ENCODE measurements around the gene BIRC5. TPM values are rescaled to one million over a fixed set of nuclear protein-coding genes. Genes with fewer than 3 reads are reported as not detected.

BIRC5 gene
- total RNA-seq (10 to 100 TPM in 1 of 5 donors, 1 to 10 TPM in 3, not detected in 1; 3.9 to 10.5 (median 5.4) TPM), polyA plus RNA-seq (10 to 100 TPM in 2 of 3 donors, 1 to 10 TPM in 1; 3.4 to 10.3 (median 10.1) TPM)
- long read RNA-seq, donor 1, transcript BIRC5-202 (4 exons, 2,630 nt): major isoform, 5 of 5 reads
- long read RNA-seq, donor 1, partial matches to known transcripts: 0 of 5 reads
- long read RNA-seq, donor 1, other reads (novel, unspliced or antisense): 0 of 5 reads
- long read RNA-seq, donor 2, partial matches to known transcripts: 0 of 4 reads
- long read RNA-seq, donor 2, other reads (novel, unspliced or antisense): 0 of 4 reads
- long read RNA-seq, donor 3, transcript BIRC5-202 (4 exons, 2,630 nt): major isoform, 6 of 6 reads
- long read RNA-seq, donor 3, partial matches to known transcripts: 0 of 6 reads
- long read RNA-seq, donor 3, other reads (novel, unspliced or antisense): 0 of 6 reads
- long read RNA-seq, donor 4, partial matches to known transcripts: 0 of 4 reads
- long read RNA-seq, donor 4, other reads (novel, unspliced or antisense): 0 of 4 reads
- long read RNA-seq, donor 5, partial matches to known transcripts: 0 of 4 reads
- long read RNA-seq, donor 5, other reads (novel, unspliced or antisense): 0 of 4 reads
- long read RNA-seq, donor 6, transcript BIRC5-202 (4 exons, 2,630 nt): major isoform, 10 of 12 reads
- long read RNA-seq, donor 6, partial matches to known transcripts: 0 of 12 reads
- long read RNA-seq, donor 6, other reads (novel, unspliced or antisense): 0 of 12 reads
- long read RNA-seq, donor 7, transcript BIRC5-202 (4 exons, 2,630 nt): major isoform, 9 of 14 reads
- long read RNA-seq, donor 7, partial matches to known transcripts: 0 of 14 reads
- long read RNA-seq, donor 7, other reads (novel, unspliced or antisense): 0 of 14 reads
- long read RNA-seq, donor 8, transcript BIRC5-202 (4 exons, 2,630 nt): major isoform, 8 of 8 reads
- long read RNA-seq, donor 8, partial matches to known transcripts: 0 of 8 reads
- long read RNA-seq, donor 8, other reads (novel, unspliced or antisense): 0 of 8 reads
- long read RNA-seq, donor 9, partial matches to known transcripts: 5 of 11 reads
- long read RNA-seq, donor 9, other reads (novel, unspliced or antisense): 0 of 11 reads
- long read RNA-seq, donor 10, partial matches to known transcripts: 0 of 4 reads
- long read RNA-seq, donor 10, other reads (novel, unspliced or antisense): 0 of 4 reads

DNA sequence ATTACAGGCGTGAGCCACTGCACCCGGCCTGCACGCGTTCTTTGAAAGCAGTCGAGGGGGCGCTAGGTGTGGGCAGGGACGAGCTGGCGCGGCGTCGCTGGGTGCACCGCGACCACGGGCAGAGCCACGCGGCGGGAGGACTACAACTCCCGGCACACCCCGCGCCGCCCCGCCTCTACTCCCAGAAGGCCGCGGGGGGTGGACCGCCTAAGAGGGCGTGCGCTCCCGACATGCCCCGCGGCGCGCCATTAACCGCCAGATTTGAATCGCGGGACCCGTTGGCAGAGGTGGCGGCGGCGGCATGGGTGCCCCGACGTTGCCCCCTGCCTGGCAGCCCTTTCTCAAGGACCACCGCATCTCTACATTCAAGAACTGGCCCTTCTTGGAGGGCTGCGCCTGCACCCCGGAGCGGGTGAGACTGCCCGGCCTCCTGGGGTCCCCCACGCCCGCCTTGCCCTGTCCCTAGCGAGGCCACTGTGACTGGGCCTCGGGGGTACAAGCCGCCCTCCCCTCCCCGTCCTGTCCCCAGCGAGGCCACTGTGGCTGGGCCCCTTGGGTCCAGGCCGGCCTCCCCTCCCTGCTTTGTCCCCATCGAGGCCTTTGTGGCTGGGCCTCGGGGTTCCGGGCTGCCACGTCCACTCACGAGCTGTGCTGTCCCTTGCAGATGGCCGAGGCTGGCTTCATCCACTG lies at the start of gene BIRC5:
Gene BIRC5 (plus strand): TSS at position 238 of the 690 bp plus-strand sequence. CDS start 64 bp downstream, at position 302.
- Histone ChIP-seq H3K4me1 (peaks cover 6 to 21% (median 13%) of the 10 kb centered on the region in 4 donors), H3K27me3 (no peaks in the 10 kb centered on the region), H3K4me3 (peak within 1 kb of the TSS; percentile 40 to 71 (median 50)), H3K9me3 (no peaks in the 10 kb centered on the region), H3K36me3 (no peaks in the 10 kb centered on the region), H3K27ac (peak within 1 kb of the TSS in 3 of 5 donors; percentile 9 to 60 (median 30))
- WGBS, 5 donors: 0 to 2% (median 1%) methylated on average over 8 to 60 of the region's 60 CpGs
- TF ChIP-seq, protein P1, sequence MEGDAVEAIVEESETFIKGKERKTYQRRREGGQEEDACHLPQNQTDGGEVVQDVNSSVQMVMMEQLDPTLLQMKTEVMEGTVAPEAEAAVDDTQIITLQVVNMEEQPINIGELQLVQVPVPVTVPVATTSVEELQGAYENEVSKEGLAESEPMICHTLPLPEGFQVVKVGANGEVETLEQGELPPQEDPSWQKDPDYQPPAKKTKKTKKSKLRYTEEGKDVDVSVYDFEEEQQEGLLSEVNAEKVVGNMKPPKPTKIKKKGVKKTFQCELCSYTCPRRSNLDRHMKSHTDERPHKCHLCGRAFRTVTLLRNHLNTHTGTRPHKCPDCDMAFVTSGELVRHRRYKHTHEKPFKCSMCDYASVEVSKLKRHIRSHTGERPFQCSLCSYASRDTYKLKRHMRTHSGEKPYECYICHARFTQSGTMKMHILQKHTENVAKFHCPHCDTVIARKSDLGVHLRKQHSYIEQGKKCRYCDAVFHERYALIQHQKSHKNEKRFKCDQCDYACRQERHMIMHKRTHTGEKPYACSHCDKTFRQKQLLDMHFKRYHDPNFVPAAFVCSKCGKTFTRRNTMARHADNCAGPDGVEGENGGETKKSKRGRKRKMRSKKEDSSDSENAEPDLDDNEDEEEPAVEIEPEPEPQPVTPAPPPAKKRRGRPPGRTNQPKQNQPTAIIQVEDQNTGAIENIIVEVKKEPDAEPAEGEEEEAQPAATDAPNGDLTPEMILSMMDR (IDR thresholded peaks at IDR 0.05): no peak
- TF ChIP-seq POLR2A (IDR thresholded peaks at IDR 0.05) (no peak), EP300 (IDR thresholded peaks at IDR 0.05) (no peak), POLR2AphosphoS5 (IDR thresholded peaks at IDR 0.05) (peak in 2 of 3 donors; percentile 36 to 72)
- intact Hi-C loops (cut with DNase I; ENCODE audit: low total_unique reads): no loop called here
- DNase-seq: peak; percentile 91 to 96

DNA sequence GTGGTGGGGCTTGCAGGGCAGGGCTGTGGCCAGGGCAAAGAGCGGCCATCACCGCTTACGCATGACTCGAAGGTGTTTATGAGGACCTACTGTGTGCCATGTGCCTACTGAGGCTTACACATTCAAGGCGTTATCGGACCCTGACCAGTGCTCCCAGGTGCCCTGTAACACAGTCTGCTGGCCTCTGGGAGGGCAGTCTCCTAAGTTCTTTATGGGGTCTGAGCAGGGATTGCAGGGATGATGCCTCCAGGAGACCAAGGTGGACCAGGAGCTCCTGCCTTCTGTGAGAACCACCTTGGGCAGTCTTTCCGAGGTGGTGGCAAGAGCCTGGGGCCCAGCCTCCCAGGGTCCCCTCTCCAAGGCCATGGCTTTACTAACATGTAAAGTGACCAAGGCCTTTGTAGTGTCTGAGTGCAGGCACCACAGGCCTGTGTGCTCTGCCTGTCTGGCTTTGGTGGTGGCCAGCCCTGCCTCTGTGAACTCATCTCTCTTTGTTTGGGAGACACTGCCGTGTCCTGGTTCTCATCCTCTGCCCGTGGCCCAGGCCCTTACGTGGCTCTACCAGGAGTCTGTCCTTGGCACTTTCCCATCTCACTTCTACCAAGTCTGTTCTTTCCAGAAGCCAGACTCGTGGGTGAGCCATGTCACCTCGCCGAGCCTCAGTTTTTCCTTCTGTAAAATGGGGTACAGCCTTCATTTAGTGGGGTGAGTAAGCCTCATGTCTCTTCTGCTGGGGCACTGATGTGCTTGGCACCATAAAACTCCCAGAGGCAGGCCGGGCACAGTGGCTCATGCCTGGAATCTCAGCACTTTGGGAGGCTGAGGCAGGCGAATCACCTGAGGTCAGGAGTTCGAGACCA lies 49.1 kb upstream of the BIRC5 start:
- no peaks in the 10 kb centered on the region for H3K36me3 ChIP-seq
- no peak overlapping the region for H3K4me3 ChIP-seq
- H3K27me3 ChIP-seq: no peaks in the 10 kb centered on the region
- no peak for TF ChIP-seq POLR2A (IDR thresholded peaks at IDR 0.05)
- TF ChIP-seq, protein P1 (IDR thresholded peaks at IDR 0.05): no peak
- no peak for TF ChIP-seq EP300 (IDR thresholded peaks at IDR 0.05)
- no peak for TF ChIP-seq POLR2AphosphoS5 (IDR thresholded peaks at IDR 0.05)
- intact Hi-C loops (cut with DNase I; ENCODE audit: low total_unique reads): no loop called here
- DNase-seq: no peak
- no peaks in the 10 kb centered on the region for H3K9me3 ChIP-seq
- H3K4me1 ChIP-seq: peaks cover 12 to 26% (median 22%) of the 10 kb centered on the region in 4 donors
- WGBS, 5 donors: 85 to 95% (median 89%) methylated on average over 13 to 16 of the region's 16 CpGs
- no peak overlapping the region for H3K27ac ChIP-seq

DNA sequence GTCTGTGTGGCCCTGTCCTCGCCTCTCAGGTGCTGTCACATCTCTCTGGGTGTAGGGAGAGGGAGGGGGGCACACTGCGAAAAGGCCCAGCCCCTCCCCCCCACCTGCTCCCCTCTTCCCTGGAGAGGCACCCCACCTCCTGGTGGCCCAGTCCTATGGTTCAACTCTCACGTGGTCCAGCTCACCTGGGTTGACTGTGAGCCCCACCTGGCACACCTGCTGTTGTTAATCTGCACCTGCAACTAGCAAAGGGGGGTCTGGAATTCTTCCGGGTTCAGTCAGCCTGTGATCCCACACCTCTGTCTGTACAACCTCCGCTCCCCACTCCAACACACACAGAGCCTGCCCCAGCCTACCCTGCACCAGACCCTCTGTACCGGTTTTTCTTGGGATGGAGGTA lies 47.6 kb upstream of the BIRC5 start:
- WGBS, 5 donors: 53 to 65% (median 58%) methylated on average over 5 to 6 of the region's 6 CpGs
- intact Hi-C loops (cut with DNase I; ENCODE audit: low total_unique reads): no loop called here
- no peak overlapping the region for H3K27ac ChIP-seq
- peaks cover 6 to 11% (median 10%) of the 10 kb centered on the region in 4 donors for H3K36me3 ChIP-seq
- H3K27me3 ChIP-seq: no peaks in the 10 kb centered on the region
- TF ChIP-seq EP300 (IDR thresholded peaks at IDR 0.05): no peak
- no peak for TF ChIP-seq POLR2A (IDR thresholded peaks at IDR 0.05)
- TF ChIP-seq, protein P1 (IDR thresholded peaks at IDR 0.05): no peak
- no peak for TF ChIP-seq POLR2AphosphoS5 (IDR thresholded peaks at IDR 0.05)
- DNase-seq: peak in 1 of 2 donors; percentile 71
- H3K4me3 ChIP-seq: no peak overlapping the region
- H3K9me3 ChIP-seq: no peaks in the 10 kb centered on the region
- H3K4me1 ChIP-seq: peaks cover 23 to 41% (median 36%) of the 10 kb centered on the region in 4 donors

Measured in stomach (tissue), 19 donors.